RWPE1 (cell line): ENCODE data around the gene MSMB.
"Not testable (repeated sequence)": the region's sequence is repeated elsewhere in the genome, so short reads cannot be mapped to it uniquely, and the experiment has no call there.

Experiments used
- CTCF ChIA-PET: fragments of 350-600 bp; sonication (Branson Sonifier 250); formaldehyde crosslinking; extraction: SDS; loops from one replicate; lab custom pipeline; 2021; lab: Yijun Ruan, JAX
- POLR2A ChIA-PET: fragments of 400-600 bp; formaldehyde crosslinking; extraction: SDS; loops from one replicate; lab custom pipeline; 2020; ENCODE audit warnings: antibody characterized with exemption; ENCODE audit not compliant: low non-redundant PET; lab: Yijun Ruan, JAX
- DNase-seq: peaks from one replicate; pipeline ENCODE4 v3.0.0; 2012; ENCODE audit warnings: low spot score
- H3K27ac ChIP-seq: fragments of 450-650 bp; 2 replicates; pipeline ENCODE4 v1.5.1; 2017
- TF ChIP-seq, protein P1 (sequence below): fragments of 450-650 bp; conservative IDR thresholded peaks from 2 replicates; pipeline ENCODE4 v1.5.1; 2017; ENCODE audit warnings: low read depth, mild to moderate bottlenecking

The MSMB gene

DNA sequence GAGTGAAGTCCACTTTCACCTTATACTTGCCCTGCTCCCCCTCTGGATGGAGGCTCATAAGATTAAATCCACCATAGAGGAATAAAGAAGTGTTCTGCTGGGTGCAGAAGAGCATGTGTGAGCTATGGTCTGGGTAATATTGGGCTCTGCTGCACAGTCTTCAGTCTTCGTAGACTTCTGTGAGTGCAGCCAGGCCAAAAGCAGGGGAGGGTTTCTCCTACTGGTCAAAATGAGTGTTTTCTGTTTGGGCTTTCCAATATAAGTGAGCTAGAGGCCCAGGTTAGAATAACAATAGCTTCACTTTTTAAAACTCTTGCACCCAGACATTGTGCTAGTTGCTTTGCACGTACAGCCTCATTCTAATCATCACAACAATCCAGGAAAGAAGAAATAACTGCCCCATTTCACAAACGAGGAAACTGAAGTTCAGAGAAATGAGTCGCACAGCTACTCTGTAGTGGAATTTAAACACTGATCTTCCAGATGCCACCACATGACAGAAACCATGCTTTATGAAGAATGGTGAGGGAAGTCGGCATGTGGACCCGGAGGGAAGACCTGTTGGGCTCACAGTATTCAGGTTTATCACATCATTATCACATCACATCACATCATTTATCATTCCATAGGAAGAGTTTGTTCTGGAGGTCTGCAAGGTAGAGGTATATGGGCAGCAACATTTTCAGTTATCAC is 23.8 kb upstream of the MSMB start:
- H3K27ac ChIP-seq, result no peak overlapping the region
- TF ChIP-seq, protein P1, sequence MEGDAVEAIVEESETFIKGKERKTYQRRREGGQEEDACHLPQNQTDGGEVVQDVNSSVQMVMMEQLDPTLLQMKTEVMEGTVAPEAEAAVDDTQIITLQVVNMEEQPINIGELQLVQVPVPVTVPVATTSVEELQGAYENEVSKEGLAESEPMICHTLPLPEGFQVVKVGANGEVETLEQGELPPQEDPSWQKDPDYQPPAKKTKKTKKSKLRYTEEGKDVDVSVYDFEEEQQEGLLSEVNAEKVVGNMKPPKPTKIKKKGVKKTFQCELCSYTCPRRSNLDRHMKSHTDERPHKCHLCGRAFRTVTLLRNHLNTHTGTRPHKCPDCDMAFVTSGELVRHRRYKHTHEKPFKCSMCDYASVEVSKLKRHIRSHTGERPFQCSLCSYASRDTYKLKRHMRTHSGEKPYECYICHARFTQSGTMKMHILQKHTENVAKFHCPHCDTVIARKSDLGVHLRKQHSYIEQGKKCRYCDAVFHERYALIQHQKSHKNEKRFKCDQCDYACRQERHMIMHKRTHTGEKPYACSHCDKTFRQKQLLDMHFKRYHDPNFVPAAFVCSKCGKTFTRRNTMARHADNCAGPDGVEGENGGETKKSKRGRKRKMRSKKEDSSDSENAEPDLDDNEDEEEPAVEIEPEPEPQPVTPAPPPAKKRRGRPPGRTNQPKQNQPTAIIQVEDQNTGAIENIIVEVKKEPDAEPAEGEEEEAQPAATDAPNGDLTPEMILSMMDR, result no peak
- ChIA-PET POLR2A (no interaction called here), CTCF (interaction anchor here (0.7 kb wide), 1 partner anchor 86 kb away, joined by 5 read pairs; no protein-coding TSS in a partner anchor)
- no peak for DNase-seq

DNA sequence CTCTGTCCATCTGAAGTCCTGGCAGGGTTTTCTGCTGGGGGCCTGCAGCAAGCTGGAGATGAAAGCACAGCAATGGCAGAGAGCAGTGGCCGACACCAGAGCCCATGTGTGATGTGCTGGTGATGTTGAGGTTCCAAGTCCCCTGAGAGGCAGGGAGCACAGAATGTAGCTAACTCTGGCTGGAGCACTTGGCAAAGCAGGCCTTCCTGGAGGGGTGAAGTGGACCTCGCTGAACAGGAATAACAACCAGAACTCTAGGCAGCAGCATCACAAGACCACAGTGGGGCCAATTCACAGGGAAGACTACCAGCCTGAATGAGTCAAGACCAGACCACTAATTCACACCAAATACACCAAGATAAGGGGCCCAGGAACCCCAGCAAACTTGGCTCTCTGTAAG is 22.8 kb upstream of the MSMB start:
- no peak overlapping the region for H3K27ac ChIP-seq
- ChIA-PET CTCF (no interaction called here), POLR2A (no interaction called here)
- TF ChIP-seq, protein P1, result no peak
- DNase-seq, result no peak

DNA sequence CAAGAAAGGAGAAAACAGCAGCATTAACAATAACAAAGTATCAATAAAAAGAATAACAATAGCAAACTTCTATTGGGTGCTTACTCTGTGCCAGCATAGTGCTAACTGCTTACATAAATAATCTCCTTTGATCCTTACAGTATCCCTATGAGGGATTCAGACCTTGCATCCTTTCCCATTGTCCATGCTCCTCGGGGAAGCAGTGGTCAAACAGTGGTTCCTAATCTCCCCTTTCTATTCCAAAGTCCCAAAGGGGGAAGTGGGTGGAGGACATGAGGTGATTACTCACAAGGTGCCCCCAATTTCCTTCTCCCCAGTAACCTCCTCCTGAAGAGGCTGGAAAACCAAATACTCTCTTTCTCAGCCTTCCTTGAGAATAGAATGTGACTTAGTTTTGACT is 22.0 kb upstream of the MSMB start:
- ChIA-PET POLR2A (no interaction called here), CTCF (no interaction called here)
- no peak for DNase-seq
- no peak overlapping the region for H3K27ac ChIP-seq
- TF ChIP-seq, protein P1, result no peak

DNA sequence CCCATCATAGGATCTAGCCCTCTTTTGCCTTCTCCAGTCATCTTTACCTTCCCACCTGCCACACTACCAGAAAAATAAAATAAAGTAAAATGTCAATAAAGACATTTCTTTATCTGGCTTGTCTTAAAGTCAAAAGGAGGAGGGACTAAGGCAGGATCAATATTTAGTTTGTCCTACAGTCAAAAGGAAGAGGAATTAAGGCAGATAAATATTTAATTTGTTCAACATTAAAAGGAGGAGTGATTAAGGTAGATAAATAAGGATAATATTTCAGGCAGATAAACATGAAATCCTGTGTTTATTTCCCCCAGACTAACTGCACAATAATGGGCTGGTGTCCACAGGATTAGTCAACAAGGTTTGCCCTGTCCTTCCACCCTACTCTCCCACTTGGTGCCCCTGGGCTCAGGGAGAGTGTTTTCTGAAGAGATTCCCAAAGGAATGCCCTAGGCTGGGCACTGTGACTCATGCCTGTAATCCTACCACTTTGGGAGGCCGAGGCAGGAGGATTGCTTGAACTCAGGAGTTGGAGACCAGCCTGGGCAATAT is 18.3 kb upstream of the MSMB start:
- TF ChIP-seq, protein P1, result no peak
- DNase-seq, result no peak
- CTCF ChIA-PET, result no interaction called here
- H3K27ac ChIP-seq, result no peak overlapping the region
- POLR2A ChIA-PET, result no interaction called here

DNA sequence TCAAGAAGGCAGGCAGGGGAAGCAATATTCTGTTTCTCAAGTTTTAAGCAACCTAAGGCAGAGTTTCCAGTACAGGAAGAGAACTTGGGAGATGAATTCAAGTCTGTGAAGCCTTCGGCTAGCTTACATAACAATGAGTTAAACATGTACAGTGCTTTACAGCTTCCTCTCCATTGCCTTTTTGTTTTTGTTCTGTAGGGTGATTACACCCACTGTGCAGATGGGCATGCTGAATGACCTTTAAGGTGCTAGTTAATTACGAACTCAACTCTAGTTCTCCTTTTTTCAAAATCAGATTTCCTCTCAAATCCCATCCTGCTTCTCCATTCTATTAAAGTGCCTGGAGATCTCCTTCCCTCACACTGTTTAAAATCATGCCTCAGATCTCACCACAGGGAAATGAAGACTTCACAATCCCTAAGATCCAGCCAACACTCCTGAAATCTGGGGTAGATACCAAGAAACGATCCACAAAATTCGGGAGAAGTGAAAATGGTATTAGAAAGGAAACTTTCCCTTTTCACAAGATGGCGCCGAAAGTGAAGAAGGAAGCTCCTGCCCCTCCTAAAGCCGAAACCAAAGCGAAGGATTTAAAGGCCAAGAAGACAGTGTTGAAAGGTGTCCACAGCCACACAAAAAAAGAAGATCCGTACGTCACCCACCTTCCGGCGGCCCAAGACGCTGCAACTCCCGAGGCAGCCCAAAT is 16.8 kb upstream of the MSMB start:
- H3K27ac ChIP-seq, result no peak overlapping the region
- ChIA-PET CTCF (no interaction called here), POLR2A (no interaction called here)
- TF ChIP-seq, protein P1, result no peak
- no peak for DNase-seq

- H3K27ac ChIP-seq, result no peak overlapping the region
- POLR2A ChIA-PET, result no interaction called here
- TF ChIP-seq, protein P1, result no peak
- no peak for DNase-seq
- CTCF ChIA-PET, result no interaction called here
Measured at GRCh38 chr10:46060706-46061105, 14.6 kb upstream of the MSMB start.

GRCh38 chr10:46057927-46058326 is 11.9 kb upstream of the MSMB start:
- CTCF ChIA-PET, POLR2A ChIA-PET: not testable (repeated sequence)

More at GRCh38 chr10:46057927-46058326, 11.9 kb upstream of the MSMB start:
- not testable (repeated sequence) for H3K27ac ChIP-seq, DNase-seq
